ENCODE results near the gene DPEP1. TPM values are rescaled to one million over a fixed set of nuclear protein-coding genes. Genes with fewer than 3 reads are reported as not detected.
A peak's percentile ranks its signal among the peaks of the same experiment; 100 is the strongest.

Gene DPEP1
- total RNA-seq, 1 experiment from 2014 or later: not detected

DNA sequence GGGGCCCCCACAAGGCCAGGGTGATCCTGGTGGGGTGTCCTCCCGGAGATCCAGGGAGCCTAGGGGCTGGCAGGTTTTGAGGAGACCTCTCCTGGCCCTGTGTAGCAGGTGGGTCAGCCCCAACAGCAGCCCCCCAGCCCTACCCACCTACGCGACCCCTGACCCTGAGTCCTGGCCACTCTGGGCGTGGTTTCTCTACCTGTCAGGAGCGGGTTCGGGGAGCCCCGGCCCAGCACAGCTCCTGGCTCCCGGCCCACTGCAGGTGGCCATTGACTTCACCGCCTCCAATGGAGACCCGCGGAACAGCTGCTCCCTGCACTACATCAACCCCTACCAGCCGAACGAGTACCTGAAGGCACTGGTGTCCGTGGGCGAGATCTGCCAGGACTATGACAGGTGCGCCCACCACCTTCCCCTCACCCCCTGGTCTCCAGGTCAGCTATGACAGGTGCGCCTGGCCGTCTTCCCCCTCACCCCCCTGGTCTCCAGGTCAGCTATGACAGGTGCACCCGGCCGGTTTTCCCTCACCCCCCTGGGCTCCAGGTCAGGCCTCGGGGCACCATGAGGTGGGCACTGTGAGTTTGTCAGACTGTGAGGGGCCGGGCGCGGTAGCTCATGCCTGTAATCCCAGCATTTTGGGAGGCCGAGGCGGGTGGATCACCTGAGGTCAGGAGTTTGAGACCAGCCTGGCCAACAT lies 24.9 kb upstream of the DPEP1 start:
- Histone ChIP-seq H3K36me3 (peaks cover 3% of the 10 kb centered on the region; the same call in 1 of the 2 replicates), H3K9me3 (no peaks in the 10 kb centered on the region), H3K27me3 (no peaks in the 10 kb centered on the region), H3K4me3 (no peak overlapping the region)
- no peak for DNase-seq

DNA sequence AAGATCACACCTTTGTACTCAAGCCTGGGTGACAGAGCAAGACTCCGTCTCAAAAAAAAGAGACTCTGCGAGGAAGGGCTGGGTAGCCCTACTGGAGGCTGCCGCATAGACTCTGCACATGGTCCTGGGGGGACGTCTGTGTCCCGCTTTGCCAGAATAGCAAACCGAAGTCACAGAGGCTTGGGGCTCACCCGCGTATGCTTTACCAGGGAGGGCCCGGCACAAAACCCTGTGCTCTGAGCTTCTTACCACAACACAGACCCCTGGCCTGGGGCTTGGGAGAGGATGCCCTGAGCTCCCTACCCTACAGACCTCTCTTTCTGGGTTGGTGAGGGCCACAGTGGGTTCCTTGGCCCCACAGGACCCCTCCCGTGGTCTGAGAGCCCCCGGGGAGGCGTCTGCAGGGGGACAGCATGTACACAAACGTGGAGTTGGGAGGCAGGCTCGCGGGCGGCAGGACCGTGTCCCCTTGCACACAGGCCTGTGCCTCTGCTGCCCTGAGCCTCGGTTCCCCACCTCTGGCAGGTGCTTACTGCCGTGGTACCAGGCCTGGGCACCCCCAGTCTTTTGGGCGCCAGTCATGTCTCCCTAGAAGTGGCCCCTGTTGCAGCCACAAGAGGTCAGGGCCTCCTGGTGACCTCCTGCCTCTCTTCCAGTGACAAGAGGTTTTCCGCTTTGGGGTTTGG lies 24.1 kb upstream of the DPEP1 start:
- Histone ChIP-seq H3K36me3 (peaks cover 3% of the 10 kb centered on the region; the same call in 1 of the 2 replicates), H3K9me3 (no peaks in the 10 kb centered on the region), H3K4me3 (no peak overlapping the region), H3K27me3 (no peaks in the 10 kb centered on the region)
- DNase-seq: no peak

DNA sequence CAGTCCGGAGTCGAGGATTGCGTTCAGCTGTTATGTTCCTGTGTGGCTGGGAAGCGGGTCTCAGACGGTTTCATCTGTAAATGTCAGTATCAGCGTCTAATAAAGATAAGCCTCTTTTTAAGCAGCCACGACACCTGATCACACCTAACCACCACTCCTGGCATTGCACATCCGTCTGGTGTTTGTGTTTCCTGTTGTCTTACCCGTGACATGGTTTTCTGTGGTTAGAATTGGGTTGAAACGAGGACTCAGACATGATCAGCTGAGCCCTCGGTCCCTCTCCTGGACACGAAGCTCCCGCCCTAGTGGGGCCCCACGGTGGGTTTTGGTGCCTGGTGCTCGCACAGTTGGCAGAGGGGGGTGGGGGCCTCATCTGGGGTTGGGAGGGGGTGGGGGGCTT lies 19.6 kb upstream of the DPEP1 start:
- H3K9me3 ChIP-seq: no peaks in the 10 kb centered on the region
- no peak for DNase-seq
- H3K36me3 ChIP-seq: no peaks in the 10 kb centered on the region
- no peak overlapping the region for H3K4me3 ChIP-seq
- H3K27me3 ChIP-seq: no peaks in the 10 kb centered on the region

- Histone ChIP-seq H3K36me3 (no peaks in the 10 kb centered on the region), H3K9me3 (no peaks in the 10 kb centered on the region), H3K27me3 (no peaks in the 10 kb centered on the region), H3K4me3 (no peak overlapping the region)
- no peak for DNase-seq
Observed at GRCh38 chr16:89595330-89596060, 17.9 kb upstream of the DPEP1 start.

DNA sequence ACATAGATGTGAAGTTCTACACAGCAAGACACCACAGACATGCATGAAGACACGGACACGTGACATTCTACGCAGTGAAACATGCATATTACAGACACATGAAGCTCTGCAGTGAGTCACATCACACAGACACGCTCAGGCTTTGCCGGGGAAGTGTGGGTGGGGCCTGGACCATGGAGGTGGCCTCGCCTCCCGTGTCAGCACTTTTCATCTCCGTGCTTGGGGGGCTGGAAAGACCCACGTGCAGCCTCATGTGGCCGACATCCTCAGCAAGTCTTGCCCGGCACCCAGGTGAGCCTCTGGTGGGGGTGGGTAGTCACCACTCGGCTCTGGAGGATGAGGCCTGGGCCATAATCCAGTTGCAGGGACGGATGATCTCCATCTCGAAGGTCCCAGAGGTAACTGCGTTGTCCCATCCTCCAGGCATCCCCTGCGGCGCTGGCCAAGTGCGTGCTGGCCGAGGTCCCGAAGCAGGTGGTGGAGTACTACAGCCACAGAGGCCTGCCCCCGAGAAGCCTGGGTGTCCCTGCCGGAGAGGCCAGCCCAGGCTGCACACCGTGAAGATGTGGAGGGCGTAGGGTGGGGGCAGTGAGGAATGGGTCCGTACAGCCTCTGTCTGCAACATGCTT lies 17.3 kb upstream of the DPEP1 start:
- Histone ChIP-seq H3K9me3 (no peaks in the 10 kb centered on the region), H3K36me3 (no peaks in the 10 kb centered on the region), H3K4me3 (no peak overlapping the region), H3K27me3 (no peaks in the 10 kb centered on the region)
- DNase-seq: no peak

DNA sequence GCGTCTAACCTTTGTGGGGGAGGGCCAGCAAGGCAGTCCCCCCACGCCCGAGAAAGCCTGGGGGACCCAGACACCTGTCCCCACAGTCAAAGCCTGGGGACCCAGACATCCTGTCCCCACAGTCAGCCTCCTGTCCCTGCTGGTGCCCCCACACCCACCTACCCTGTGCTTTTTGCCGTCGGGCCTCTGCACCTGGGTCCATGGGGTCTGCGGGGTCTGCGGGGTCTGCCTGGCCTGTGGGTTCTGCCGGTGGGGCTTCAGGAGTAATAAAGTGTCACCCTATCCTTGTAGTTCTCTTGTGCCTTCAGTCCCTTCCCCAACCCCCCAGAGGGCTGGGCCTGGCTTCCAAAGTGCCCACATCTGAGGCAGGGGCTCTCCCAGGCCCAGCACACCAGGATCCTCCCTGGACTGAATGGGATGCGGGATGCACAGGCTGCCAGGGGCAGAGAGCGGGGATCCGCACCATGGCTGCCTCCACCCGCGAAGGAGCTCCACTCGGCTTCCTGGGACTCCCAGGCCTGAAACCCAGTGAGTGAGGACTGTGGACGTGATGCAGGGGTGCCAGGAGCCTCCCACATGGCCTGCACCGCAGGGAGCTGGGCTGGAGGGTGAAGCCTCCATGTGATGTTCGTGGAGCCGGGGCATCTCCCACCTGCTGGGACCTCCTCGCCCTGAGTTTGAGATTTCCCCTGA lies 16.3 kb upstream of the DPEP1 start:
- Histone ChIP-seq H3K4me3 (no peak overlapping the region), H3K36me3 (no peaks in the 10 kb centered on the region), H3K27me3 (no peaks in the 10 kb centered on the region), H3K9me3 (no peaks in the 10 kb centered on the region)
- DNase-seq: peak; percentile 32

DNA sequence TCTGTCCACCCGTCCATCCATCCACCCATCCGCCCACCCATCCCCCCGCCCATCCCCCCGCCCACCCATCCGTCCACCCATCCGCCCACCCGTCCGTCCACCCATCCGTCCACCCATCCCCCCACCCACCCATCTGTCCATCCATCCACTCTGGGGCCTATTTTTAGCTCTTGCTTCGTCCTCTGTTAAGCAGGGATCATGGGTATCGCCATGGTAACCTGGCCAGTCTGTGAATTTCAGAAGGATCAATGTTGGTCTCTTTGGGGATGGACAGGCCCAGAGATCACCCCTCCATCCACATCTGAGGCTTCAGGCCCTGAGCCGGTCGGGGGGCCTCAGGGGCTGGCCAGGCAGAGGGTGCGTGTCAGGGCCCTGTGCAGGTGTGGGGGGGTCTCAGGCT lies 15.2 kb upstream of the DPEP1 start:
- Histone ChIP-seq H3K27me3 (no peaks in the 10 kb centered on the region), H3K36me3 (no peaks in the 10 kb centered on the region), H3K4me3 (no peak overlapping the region), H3K9me3 (no peaks in the 10 kb centered on the region)
- peak; percentile 27 for DNase-seq

GRCh38 chr16:89599451-89599858 lies 14.0 kb upstream of the DPEP1 start:
- Histone ChIP-seq H3K4me3 (no peak overlapping the region), H3K36me3 (no peaks in the 10 kb centered on the region), H3K9me3 (no peaks in the 10 kb centered on the region), H3K27me3 (no peaks in the 10 kb centered on the region)
- DNase-seq: peak; percentile 46

GRCh38 chr16:89599902-89600301 lies 13.5 kb upstream of the DPEP1 start:
- Histone ChIP-seq H3K4me3 (no peak overlapping the region), H3K9me3 (no peaks in the 10 kb centered on the region), H3K36me3 (no peaks in the 10 kb centered on the region), H3K27me3 (no peaks in the 10 kb centered on the region)
- no peak for DNase-seq

DNA sequence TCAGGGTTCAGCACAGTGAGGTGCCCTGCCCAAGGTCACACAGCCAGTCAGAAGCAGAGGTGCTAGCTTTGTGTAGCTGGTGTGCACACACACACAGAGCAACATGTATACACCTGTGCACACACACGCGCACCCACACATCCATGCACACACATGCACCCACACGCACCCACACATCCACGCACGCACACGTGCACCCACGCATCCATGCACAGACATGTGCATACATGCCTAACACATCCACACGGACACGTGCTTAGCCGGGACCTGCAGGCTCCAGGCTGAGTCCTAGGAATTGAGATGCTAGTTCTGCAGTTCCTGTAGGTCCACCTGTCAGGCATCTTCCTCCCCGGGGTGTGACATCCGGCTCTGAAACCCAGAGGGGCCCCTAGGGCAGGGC lies 13.0 kb upstream of the DPEP1 start:
- no peak overlapping the region for H3K4me3 ChIP-seq
- H3K9me3 ChIP-seq: no peaks in the 10 kb centered on the region
- no peaks in the 10 kb centered on the region for H3K27me3 ChIP-seq
- no peak for DNase-seq
- H3K36me3 ChIP-seq: no peaks in the 10 kb centered on the region

- no peak for DNase-seq
- no peaks in the 10 kb centered on the region for H3K36me3 ChIP-seq
Observed at GRCh38 chr16:89600956-89601355, 12.5 kb upstream of the DPEP1 start.

DNA sequence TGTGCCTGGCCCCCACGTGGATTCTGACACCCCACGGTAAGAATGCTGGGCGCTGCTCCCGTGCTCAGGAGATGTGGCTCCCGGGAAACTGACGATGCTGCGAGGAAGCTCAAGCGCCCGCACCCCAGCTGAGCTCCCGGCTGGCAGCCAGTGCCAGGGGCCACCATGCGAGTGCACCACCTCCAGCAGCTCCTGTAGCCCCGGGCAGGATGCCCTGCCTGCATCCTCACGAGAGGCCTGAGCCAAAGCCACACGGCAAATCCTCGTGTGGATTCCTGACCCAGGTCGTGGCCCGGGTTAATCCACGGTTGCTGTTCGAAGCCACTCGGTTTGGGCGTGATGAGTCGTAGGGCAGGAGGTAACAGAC lies 11.6 kb upstream of the DPEP1 start:
- no peaks in the 10 kb centered on the region for H3K27me3 ChIP-seq
- peak; percentile 63 for DNase-seq
- H3K4me3 ChIP-seq: no peak overlapping the region
- no peaks in the 10 kb centered on the region for H3K36me3 ChIP-seq
- no peaks in the 10 kb centered on the region for H3K9me3 ChIP-seq

More at GRCh38 chr16:89600956-89601355, 12.5 kb upstream of the DPEP1 start:
- H3K4me3 ChIP-seq: no peak overlapping the region
- no peaks in the 10 kb centered on the region for H3K9me3 ChIP-seq
- H3K27me3 ChIP-seq: no peaks in the 10 kb centered on the region

DNA sequence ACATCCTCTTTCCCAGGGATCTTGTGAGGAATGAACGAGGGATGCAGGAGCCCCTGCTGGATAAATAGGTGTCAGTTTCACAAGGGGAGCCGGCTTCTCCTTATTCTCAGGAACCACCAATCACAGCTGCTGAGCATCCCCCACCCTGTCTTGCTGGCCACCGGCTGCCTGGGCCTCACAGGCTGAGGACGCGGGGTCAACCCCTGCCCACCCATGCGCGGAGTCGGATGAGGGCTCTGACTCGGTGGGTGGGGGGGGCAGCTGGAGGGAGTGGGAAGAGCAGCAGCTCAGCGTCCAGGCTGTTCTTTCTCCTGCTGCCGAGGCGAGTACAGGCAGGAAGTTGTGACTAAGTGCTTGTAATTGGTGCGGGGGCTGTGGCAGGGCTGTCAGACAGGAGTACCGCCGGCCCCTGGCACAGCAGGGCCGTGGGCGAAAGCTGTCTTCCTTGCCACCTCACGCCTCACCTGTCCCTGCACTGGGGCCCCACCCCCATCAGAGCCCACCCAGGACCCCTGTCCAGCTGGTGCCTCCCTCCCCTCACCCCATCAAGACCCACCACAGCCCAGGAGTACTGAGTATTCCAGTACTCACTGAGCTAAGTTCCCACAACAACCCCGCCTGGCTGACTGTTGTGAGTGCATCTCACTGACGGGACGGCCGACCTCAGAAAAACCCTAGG lies 11.0 kb upstream of the DPEP1 start:
- peak; percentile 88 for DNase-seq
- H3K9me3 ChIP-seq: no peaks in the 10 kb centered on the region
- H3K36me3 ChIP-seq: no peaks in the 10 kb centered on the region
- H3K27me3 ChIP-seq: no peaks in the 10 kb centered on the region
- H3K4me3 ChIP-seq: no peak overlapping the region

DNA sequence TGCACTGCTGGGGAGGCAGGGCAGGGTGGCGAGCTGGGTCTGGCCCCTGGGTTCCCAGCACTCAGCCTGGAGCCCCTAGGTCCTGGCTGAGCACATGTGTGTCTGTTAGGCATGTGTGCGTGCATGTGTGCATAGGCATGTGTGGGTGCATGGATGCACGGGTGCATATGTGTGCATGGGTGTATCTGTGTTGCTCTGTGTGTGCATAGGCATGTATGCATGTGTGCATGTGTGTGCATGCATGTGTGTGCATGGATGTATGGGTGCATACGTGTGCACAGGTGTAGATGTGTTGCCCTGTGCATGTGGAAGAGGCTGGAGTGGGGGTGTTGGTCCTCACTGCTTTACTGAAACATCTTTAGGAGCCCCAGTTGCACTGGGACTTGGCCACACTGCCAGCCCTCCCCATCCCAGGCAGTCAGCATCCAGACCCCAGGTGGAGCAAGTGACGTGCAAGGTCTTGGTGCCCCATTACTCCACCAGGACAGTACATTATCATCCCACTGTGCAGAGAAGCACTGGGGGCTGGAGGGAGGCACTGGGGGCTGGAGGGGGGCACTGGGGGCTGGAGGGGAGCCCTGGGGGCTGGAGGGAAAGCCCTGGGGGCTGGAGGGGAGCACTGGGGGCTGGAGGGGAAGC lies 10.4 kb upstream of the DPEP1 start:
- no peaks in the 10 kb centered on the region for H3K36me3 ChIP-seq
- no peak overlapping the region for H3K4me3 ChIP-seq
- no peaks in the 10 kb centered on the region for H3K27me3 ChIP-seq
- H3K9me3 ChIP-seq: no peaks in the 10 kb centered on the region
- no peak for DNase-seq

DNA sequence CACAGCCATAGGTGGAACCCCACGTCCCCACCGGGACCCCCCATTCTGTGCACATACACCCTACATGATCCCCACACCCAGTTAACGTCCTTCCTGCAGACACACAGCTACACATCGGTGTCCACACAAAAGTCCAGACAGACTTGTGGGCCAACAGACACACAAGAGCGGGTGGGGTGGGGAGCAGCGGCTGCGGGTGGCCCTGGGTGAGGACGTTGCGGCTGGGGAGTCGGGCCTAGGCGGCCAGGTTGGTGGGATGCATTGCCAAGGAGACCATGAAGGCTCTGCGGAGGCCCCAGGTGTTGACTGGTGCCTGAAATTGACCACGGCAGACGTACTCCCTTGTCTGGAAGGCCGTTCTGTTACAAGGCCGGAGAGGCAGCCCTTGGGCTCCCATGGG lies 8.7 kb upstream of the DPEP1 start:
- no peak for DNase-seq
- Histone ChIP-seq H3K9me3 (no peaks in the 10 kb centered on the region), H3K36me3 (no peaks in the 10 kb centered on the region), H3K4me3 (no peak overlapping the region), H3K27me3 (no peaks in the 10 kb centered on the region)

All from MG63 (cell line).